ENCODE results near the gene NCOA3.

NCOA3 gene

DNA sequence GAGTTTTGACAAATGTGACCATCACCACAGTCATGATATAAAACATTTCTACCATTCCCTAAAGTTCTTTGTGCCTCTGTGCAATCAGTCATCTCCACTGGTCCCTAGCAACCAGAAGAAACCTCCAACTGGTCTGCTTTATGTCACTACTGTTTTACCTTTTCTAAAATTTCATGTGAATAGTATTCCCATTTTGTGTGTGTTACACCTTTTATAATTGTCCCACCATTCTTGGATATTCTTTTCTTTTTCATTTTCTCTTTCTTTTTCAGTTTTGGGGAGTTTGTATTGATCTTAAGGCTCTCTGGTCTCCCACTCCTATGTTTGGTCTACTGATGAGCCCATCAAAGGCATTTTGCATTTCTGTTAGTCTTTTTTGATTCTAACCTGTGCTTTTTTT, 95.4 kb downstream of the NCOA3 start:
- no peak for DNase-seq (ENCODE audit: low read depth in 3 of 3)

- no peak for DNase-seq (ENCODE audit: low read depth in 3 of 3)
Measured at GRCh38 chr20:47598911-47599744, 97.4 kb downstream of the NCOA3 start.

DNA sequence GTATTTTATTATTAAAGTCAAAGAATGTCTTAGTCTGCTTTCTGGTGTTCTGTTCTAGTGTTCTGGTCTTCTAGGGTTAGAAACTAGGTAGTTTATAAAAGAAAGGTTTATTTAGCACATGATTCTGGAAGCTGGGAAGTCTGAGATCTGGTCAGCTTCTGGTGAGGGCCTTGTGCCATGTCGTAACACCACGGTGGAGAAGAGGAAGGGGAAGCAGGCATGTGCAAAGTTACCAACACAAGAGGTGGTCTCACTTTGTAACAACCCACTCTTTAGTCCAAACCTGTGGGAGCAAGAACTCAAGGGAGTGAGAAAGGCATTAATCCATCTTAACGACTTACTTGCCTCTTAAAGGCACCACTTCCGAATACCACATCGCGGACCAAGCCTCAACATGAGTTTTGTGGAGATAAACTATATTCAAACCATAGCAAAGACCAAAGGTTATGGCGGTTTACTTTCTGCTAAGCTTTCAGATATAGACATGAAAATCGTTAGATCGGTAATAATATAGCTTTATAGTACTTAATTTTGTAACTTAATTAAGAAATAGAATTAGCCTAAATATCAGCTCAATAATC, 99.4 kb downstream of the NCOA3 start:
- no peak for DNase-seq (ENCODE audit: low read depth in 3 of 3)

DNA sequence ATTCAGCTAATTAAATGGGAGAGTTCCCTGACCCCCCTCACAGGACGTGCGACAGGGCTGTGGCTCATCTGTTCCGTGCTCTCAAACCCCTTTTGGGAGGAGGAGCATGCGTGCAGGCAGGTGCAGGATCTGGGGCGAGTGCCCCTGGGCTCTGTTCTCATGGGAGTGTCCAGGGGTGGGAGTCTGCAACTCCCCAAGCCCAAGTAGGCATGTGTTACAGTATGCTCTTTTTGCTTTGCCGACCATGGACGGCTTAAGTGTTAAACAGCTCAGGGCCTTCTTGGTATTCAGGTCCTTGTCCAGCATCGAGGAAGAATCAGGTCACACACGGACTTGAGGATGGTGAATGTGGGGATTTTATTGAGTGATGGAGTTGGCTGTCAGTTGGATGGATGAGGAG, 101.6 kb downstream of the NCOA3 start:
- no peak for DNase-seq (ENCODE audit: low read depth in 3 of 3)

GRCh38 chr20:47605673-47606413, 104.2 kb downstream of the NCOA3 start:
- no peak for DNase-seq (ENCODE audit: low read depth in 3 of 3)

DNA sequence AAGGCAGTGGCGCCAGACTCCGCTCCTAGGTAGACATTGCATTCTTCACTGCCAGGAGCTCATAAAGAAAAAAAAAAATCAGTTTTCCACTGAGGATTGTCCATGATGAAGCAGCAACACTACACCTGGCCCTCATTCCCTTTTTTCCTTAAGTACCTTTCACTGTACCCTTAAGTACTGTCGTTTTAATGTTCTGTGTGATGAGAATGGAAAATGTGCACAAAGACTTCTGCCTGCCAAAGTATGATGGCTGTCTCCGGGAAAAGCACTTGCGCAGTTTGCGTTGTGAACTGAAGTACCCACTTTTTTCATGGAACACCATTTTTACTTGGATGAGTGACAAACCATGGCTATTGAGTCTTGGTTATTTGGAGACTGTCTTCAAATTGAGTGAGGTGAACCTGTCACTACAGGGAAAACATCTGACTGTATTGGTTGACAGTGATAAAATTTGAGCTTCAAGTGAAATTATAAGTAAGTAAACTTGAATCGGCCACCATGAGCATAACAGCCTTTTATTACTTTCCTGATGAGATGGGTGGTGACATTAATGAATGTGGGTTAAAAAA, 104.8 kb downstream of the NCOA3 start:
- no peak for DNase-seq (ENCODE audit: low read depth in 3 of 3)

- DNase-seq (ENCODE audit: low read depth in 3 of 3): no peak
Measured at GRCh38 chr20:47606983-47607613, 105.4 kb downstream of the NCOA3 start.

DNA sequence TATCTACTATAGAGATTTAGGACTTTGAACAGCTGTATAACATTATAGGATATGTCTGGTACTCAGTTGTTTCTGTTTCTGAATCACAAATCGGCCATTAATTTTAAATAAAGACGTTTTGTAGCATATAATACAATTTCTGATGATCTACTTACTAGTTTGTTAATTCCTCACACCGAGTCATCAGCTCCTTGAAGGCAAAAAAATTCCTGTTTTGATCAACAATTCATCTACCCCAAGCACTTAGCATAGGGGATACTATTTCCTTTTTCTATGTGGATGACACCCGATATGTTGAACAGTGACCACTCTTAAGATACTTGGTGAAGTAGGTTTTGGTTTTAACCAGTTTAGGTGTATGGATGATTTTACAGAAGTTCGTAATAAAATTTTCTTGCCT, 107.3 kb downstream of the NCOA3 start:
- no peak for DNase-seq (ENCODE audit: low read depth in 3 of 3)

DNA sequence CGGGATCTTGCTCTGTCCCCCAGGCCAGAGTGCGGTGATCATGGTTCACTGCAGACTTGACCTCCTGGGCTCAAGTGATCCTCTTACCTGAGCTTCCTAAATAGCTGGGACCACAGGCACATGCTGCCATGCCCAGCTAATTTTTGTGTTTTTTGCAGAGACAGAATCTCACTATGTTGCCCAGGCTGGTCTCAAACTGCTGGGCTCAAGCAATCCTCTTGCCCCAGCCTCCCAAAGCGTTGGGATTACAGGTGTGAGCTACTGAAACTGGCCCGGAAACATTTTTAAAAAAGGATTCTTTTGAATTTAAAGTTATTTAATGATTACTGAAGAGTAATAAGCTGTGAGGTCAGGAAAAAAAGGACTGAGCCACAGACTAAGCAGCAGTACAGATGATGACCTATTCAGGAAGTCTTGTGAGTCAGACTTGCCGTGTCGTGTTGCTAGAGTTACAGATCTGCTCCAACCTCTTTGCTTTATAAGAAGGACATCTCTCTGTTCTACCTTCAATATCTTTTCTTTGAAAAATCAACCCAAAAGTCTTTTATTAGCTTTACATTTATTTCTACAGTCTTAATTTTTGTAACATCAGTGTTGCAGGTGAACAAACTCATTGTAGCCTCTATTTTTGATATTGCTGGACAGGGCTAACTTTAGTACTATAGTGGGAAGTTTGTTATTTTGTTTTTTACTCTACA, 108.7 kb downstream of the NCOA3 start:
- DNase-seq (ENCODE audit: low read depth in 3 of 3): peak; percentile 57 to 77 (median 59)

GRCh38 chr20:47610945-47611250, 109.2 kb downstream of the NCOA3 start:
- DNase-seq (ENCODE audit: low read depth in 3 of 3): no peak

DNA sequence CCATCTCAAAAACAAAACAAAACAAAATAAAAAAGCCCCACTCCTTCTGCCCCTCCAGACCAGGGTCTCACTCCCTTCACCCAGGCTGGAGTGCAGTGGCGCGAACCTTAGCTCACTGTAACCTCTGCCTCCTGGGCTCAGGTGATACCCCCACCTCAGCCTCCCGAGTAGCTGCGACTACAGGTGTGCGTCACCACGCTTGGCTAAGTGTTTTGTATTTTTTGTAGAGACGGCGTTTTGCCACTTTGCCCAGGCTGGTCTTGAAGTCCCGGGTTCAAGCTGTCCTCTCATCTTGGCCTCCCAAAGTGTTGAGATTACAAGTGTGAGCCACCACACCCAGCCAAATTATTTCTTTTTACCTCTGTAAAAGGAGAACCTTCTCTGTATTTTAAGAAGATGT, 110.1 kb downstream of the NCOA3 start:
- DNase-seq (ENCODE audit: low read depth in 3 of 3): no peak

GRCh38 chr20:47612670-47613069, 111.0 kb downstream of the NCOA3 start:
- DNase-seq (ENCODE audit: low read depth in 3 of 3): no peak

DNA sequence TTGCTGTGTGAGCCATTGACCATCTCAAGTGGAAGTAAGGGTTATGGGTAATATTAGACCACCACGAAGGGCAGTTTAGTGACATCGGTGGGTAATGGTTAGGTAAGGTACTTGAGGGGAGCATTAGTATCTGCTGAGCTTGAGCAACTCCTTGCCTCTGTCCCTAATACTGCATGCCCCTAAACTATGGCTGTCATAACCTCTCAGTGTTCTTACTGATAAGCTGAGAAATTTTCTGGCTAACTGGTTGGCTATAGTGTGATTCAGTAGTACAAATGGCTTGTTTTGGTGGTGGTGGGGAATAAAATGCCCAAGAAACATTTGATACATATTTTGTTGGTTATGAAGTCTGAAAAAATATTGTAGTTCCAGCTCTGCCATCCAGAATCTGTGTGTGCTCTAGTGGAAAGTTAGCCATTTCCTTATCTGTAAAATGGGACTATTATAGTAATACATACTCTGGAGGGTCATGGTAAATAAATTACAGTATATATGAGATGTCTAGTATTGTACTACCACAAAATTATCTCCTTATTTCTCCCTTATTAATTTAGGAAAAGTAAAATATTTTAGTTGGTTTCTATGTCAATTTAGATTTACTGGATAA, 113.1 kb downstream of the NCOA3 start:
- DNase-seq (ENCODE audit: low read depth in 3 of 3): no peak

GRCh38 chr20:47618479-47618878, 116.8 kb downstream of the NCOA3 start:
- no peak for DNase-seq (ENCODE audit: low read depth in 3 of 3)

- DNase-seq (ENCODE audit: low read depth in 3 of 3): no peak
Measured at GRCh38 chr20:47620808-47621805, 119.4 kb downstream of the NCOA3 start.

DNA sequence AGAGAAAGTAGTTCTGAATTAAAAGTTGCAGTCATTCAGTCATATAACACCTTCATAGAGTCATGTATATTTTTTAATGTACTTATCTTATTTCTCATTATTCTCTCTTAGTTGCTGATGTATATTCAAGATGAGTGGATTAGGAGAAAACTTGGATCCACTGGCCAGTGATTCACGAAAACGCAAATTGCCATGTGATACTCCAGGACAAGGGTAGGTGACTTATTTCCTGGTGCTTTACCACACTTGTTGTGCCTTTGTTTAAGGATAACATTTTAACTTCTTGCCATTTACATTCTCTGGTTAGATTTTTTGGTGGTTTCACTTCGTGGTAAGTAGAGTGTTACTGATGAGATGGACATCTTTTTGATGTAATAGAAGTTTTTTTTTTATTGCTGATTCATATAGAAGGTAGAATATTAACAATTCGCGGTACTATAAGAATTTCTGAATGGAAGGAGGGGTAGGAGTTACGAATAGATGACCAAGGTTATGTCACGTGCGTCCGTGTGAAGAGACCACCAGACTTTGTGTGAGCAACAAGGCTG, 120.5 kb downstream of the NCOA3 start:
- no peak for DNase-seq (ENCODE audit: low read depth in 3 of 3)

GRCh38 chr20:47623206-47623605, 121.5 kb downstream of the NCOA3 start:
- no peak for DNase-seq (ENCODE audit: low read depth in 3 of 3)

DNA sequence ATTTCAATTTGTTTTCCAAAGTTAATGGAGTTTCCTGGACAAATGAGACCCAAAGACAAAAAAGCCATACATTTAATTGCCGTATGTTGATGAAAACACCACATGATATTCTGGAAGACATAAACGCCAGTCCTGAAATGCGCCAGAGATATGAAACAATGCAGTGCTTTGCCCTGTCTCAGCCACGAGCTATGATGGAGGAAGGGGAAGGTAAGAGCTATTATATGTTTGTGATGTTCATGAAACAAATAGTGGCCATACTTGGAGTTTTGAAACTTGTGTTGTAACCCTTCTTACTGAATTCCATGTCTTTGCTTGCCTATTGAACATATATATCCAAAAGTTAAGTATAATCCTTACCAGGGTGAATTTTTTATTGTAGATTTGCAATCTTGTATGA, 125.9 kb downstream of the NCOA3 start:
- DNase-seq (ENCODE audit: low read depth in 3 of 3): no peak

DNA sequence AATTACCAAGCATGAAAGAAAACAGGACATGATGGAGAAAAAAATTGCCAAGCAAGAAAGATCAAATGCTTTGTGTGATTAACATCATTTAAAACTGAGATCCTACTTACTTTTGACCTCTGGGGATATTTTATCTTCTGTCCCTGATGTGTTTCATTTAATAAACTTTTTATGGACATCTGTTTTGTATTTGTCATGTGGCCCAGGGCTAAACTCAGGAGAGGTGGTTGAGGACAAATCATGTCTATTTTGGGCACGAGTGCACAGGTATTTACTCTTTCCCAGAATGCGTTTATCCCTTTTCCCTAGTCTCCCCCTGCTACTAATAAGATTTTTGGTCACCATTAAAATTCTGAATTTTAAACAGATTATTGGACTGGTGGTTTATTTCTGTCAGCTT, 128.2 kb downstream of the NCOA3 start:
- DNase-seq (ENCODE audit: low read depth in 3 of 3): no peak

- no peak for DNase-seq (ENCODE audit: low read depth in 3 of 3)
Measured at GRCh38 chr20:47631078-47631477, 129.4 kb downstream of the NCOA3 start.
